Measurements from ENCODE around the gene FTCD. TPM values are rescaled to one million over a fixed set of nuclear protein-coding genes. Genes with fewer than 3 reads are reported as not detected.

FTCD gene
- total and polyA plus RNA-seq, 2 of the 8 experiments (the other 6 are each of a cell fraction or from before 2014, with no cell fraction given): 3.3 to 4.9 TPM

DNA sequence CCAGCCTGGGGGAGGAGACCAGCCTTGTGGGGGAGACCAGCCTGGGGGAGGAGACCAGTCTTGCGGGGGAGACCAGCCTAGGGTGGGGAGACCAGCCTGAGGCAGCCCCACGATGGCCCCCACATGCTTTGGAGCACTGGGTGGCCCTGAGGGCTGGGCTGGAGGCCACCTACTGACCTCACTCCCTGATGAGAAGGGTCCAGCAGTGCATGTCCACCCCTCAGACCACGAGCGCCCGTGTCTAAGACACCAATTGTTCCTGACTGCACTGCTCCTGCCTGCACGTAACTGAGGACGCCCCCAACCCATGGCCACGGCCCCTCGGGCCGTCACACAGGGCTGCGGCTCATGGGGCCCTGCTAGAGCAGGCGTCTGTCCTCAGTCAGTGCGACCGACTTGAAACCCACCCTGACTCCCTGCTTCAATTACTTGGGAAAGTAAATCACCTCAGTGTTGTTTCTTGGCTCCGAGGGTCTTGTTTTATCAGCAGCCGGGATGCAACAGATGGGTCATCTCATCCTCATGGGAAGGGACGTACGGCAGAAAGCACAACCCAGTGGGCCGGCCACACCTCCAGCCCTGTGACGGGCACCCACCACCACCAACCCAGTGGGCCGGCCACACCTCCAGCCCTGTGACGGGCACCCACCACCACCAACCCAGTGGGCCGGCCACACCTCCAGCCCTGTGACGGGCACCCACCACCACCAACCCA, 28.7 kb upstream of the FTCD start, which contains the start of gene SPATC1L:
Gene SPATC1L, minus strand, starts transcription at position 550 of the 715 bp plus-strand sequence. CDS start 1,643 bp downstream, outside the sequence.
- Histone ChIP-seq H3K27ac (ENCODE audit: low read depth, low read length) (peak within 1 kb of the TSS; percentile 46), H3K4me3 (ENCODE audit: extremely low read depth in 1 of 4, insufficient read depth in 2 of 4, low read depth in 3 of 4, low read length in 4 of 4) (peak within 1 kb of the TSS; percentile 83 to 98 (median 93)), H3K9ac (replicated peaks in 1 of 4; ENCODE audit: extremely low read depth in 1 of 4, low read depth in 3 of 4, low read length in 3 of 4) (peak within 1 kb of the TSS in 3 of 4 experiments; percentile 43 to 89 (median 52); a peak in 6 of 7 replicates), H2AK5ac (ENCODE audit: low read depth, low read length) (0 out of 2 replicates have a peak within 1 kb of the TSS, but pooled peaks have one; percentile 65), H3K23ac (ENCODE audit: insufficient read length) (no peak within 1 kb of the TSS), H3K14ac (ENCODE audit: insufficient read length) (peak within 1 kb of the TSS; percentile 82), H2BK15ac (ENCODE audit: low read length) (no peak within 1 kb of the TSS; the same call in 1 of the 2 replicates), H3K56ac (replicated peaks; ENCODE audit: insufficient read length, low read depth, low read length) (peak within 1 kb of the TSS; percentile 73), H4K20me1 (replicated peaks in 1 of 2; ENCODE audit: control insufficient read depth in 1 of 2, insufficient read depth in 2 of 2, low read length in 2 of 2) (peaks cover 0 to 14% of the 10 kb centered on the region in 2 experiments), H4K91ac (replicated peaks; ENCODE audit: insufficient read length, low read length) (peak within 1 kb of the TSS; percentile 95), H4K5ac (ENCODE audit: insufficient read length, low read depth, low read length) (peak within 1 kb of the TSS; percentile 57), H2BK5ac (ENCODE audit: low read depth, low read length) (peak within 1 kb of the TSS; percentile 93), H4K8ac (ENCODE audit: extremely low read depth, insufficient read depth, low read length) (0 out of 2 replicates have a peak within 1 kb of the TSS, but pooled peaks have one; percentile 57), H3K4me2 (ENCODE audit: insufficient read depth in 1 of 2, low read depth in 2 of 2, low read length in 2 of 2) (peak within 1 kb of the TSS; percentile 87 to 97), H2BK12ac (ENCODE audit: low read depth, low read length) (peak within 1 kb of the TSS; percentile 75; the same call in 1 of the 2 replicates), H3K79me2 (ENCODE audit: control insufficient read depth in 1 of 2, insufficient read depth in 2 of 2, low read length in 2 of 2) (peaks cover 0 to 2% of the 10 kb centered on the region in 2 experiments; a peak in 1 of 4 replicates), H2AFZ (ENCODE audit: low read length) (peak within 1 kb of the TSS; percentile 84; the same call in 1 of the 2 replicates), H3K23me2 (ENCODE audit: low read depth, low read length) (peaks cover 8% of the 10 kb centered on the region), H3K27me3 (replicated peaks in 1 of 4; ENCODE audit: control insufficient read depth in 3 of 4, extremely low read depth in 1 of 4, insufficient read depth in 3 of 4, low read length in 3 of 4) (no peaks in the 10 kb centered on the region), H2BK20ac (ENCODE audit: low read length) (no peak within 1 kb of the TSS), H3K79me1 (ENCODE audit: low read depth, low read length) (peaks cover 5% of the 10 kb centered on the region; the same call in 1 of the 2 replicates), H2BK120ac (replicated peaks; ENCODE audit: low read depth, low read length) (no peak within 1 kb of the TSS), H3K4me1 (replicated peaks in 1 of 4; ENCODE audit: control insufficient read depth in 3 of 4, insufficient read depth in 4 of 4, low read length in 3 of 4) (peaks cover 7 to 20% (median 9%) of the 10 kb centered on the region in 4 experiments; a peak in 6 of 7 replicates), H3K18ac (ENCODE audit: extremely low read depth, low read length) (peak within 1 kb of the TSS; percentile 95), H3K4ac (replicated peaks; ENCODE audit: insufficient read length, low read depth, low read length) (peak within 1 kb of the TSS; percentile 46), H3K9me3 (ENCODE audit: insufficient read depth in 2 of 2, low read depth in 1 of 2, low read length in 1 of 2) (no peaks in the 10 kb centered on the region), H3K36me3 (ENCODE audit: control insufficient read depth in 2 of 4, insufficient read depth in 4 of 4, low read length in 3 of 4) (peaks cover 0 to 2% (median 0%) of the 10 kb centered on the region in 4 experiments; a peak in 2 of 8 replicates)
- CTCF ChIA-PET (ENCODE audit: partially characterized antibody): no interaction called here
- TF ChIP-seq, protein P1, sequence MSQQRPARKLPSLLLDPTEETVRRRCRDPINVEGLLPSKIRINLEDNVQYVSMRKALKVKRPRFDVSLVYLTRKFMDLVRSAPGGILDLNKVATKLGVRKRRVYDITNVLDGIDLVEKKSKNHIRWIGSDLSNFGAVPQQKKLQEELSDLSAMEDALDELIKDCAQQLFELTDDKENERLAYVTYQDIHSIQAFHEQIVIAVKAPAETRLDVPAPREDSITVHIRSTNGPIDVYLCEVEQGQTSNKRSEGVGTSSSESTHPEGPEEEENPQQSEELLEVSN (IDR thresholded peaks at IDR 0.05): no peak
- TF ChIP-seq KDM4A (IDR thresholded peaks at IDR 0.05; ENCODE audit: low read depth, low read length, severe bottlenecking) (peak; percentile 69), SIN3A (conservative IDR thresholded peaks at IDR 0.05 in 1 of 2, IDR thresholded peaks at IDR 0.05 in 1 of 2; ENCODE audit: low read depth in 1 of 2, low read length in 2 of 2) (0 out of 4 replicates have a peak, but pooled peaks of 1 of the 2 experiments have one; percentile 56)
- FAIRE-seq (no peak), DNase-seq (ENCODE audit: low read depth in 1 of 2, low spot score in 2 of 2) (peak; percentile 38 to 74)
- 5% methylated on average over 17 of the region's 24 CpGs; no CpG with 5 or more reads in 1 of the 2 experiments for WGBS, 2 experiments (ENCODE audit: extremely low coverage in 1 of 2, insufficient coverage in 1 of 2, insufficient read length in 1 of 2, insufficient replicate concordance in 2 of 2, low coverage in 1 of 2, low lambda C conversion rate in 2 of 2, missing lambda C conversion rate in 1 of 2)
- POLR2A ChIA-PET (ENCODE audit: partially characterized antibody): interaction anchor here (0.7 to 1.8 kb wide), 2 partner anchors 42 to 47 kb away, joined by 3 to 6 read pairs; no protein-coding TSS in a partner anchor

All from H1 (cell line).